GM12864 (cell line): Measurements from ENCODE around the gene SLC29A4.

Source experiments
- DNase-seq: peaks from one replicate; pipeline ENCODE4 v3.0.0-alpha.2; 2011; ENCODE audit warnings: low read depth
- H3K4me3 ChIP-seq: 2 replicates; pipeline ENCODE4 v1.5.1; 2011; ENCODE audit warnings: mild to moderate bottlenecking, low read depth, low read length, control low read depth
- CTCF ChIP-seq: IDR thresholded peaks from 2 replicates; pipeline ENCODE4 v1.5.1; 2011; ENCODE audit warnings: low read depth, mild to moderate bottlenecking, moderate library complexity, low read length, control low read depth, inconsistent platforms; ENCODE audit errors: missing control alignments

Gene SLC29A4

GRCh38 chr7:5324961-5325360, 42.2 kb downstream of the SLC29A4 start:
- TF ChIP-seq CTCF: no peak
- H3K4me3 ChIP-seq: no peak overlapping the region
- DNase-seq: no peak

- no peak overlapping the region for H3K4me3 ChIP-seq
- DNase-seq: no peak
- no peak for TF ChIP-seq CTCF
Observed at GRCh38 chr7:5330288-5330687, 47.5 kb downstream of the SLC29A4 start.

GRCh38 chr7:5332579-5332978, 49.8 kb downstream of the SLC29A4 start:
- TF ChIP-seq CTCF: no peak
- DNase-seq: no peak
- no peak overlapping the region for H3K4me3 ChIP-seq

- TF ChIP-seq CTCF: no peak
Observed at GRCh38 chr7:5333121-5334045, 50.6 kb downstream of the SLC29A4 start.

GRCh38 chr7:5334671-5335070, 51.9 kb downstream of the SLC29A4 start:
- H3K4me3 ChIP-seq: no peak overlapping the region
- no peak for DNase-seq
- TF ChIP-seq CTCF: no peak

More at GRCh38 chr7:5333121-5334045, 50.6 kb downstream of the SLC29A4 start:
- H3K4me3 ChIP-seq: no peak overlapping the region
- DNase-seq: no peak

- H3K4me3 ChIP-seq: no peak overlapping the region
- DNase-seq: no peak
- TF ChIP-seq CTCF: no peak
Observed at GRCh38 chr7:5337047-5337446, 54.3 kb downstream of the SLC29A4 start.

GRCh38 chr7:5339955-5340354, 57.2 kb downstream of the SLC29A4 start:
- TF ChIP-seq CTCF: no peak
- DNase-seq: no peak
- no peak overlapping the region for H3K4me3 ChIP-seq
